AG04449 (cell line): ENCODE data around the gene ARHGAP22.

ENCODE experiments used
- CTCF ChIA-PET: fragments of 350-600 bp; formaldehyde crosslinking; extraction: SDS; loops from one replicate; lab custom pipeline; 2021; ENCODE audit warnings: antibody characterized with exemption; lab: Yijun Ruan, JAX
- POLR2A ChIA-PET: fragments of 400-600, 350-600 bp; formaldehyde crosslinking; extraction: SDS; loops from one replicate; lab custom pipeline; 2020; ENCODE audit warnings: antibody characterized with exemption, inconsistent platforms; lab: Yijun Ruan, JAX
- DNase-seq: peaks from one replicate; pipeline ENCODE4 v3.0.0-alpha.2; 2010; ENCODE audit warnings: low read depth, low spot score
- H3K4me3 ChIP-seq: 2 replicates; pipeline ENCODE4 v1.5.1; 2011; ENCODE audit warnings: low read depth, mild to moderate bottlenecking, control low read depth, low read length
- CTCF ChIP-seq: IDR thresholded peaks from one replicate; pipeline ENCODE4 v1.5.1; 2011; ENCODE audit warnings: mild to moderate bottlenecking, moderate library complexity, low read length, control low read depth, inconsistent platforms; ENCODE audit not compliant: insufficient read depth; ENCODE audit errors: missing control alignments

Gene ARHGAP22

DNA sequence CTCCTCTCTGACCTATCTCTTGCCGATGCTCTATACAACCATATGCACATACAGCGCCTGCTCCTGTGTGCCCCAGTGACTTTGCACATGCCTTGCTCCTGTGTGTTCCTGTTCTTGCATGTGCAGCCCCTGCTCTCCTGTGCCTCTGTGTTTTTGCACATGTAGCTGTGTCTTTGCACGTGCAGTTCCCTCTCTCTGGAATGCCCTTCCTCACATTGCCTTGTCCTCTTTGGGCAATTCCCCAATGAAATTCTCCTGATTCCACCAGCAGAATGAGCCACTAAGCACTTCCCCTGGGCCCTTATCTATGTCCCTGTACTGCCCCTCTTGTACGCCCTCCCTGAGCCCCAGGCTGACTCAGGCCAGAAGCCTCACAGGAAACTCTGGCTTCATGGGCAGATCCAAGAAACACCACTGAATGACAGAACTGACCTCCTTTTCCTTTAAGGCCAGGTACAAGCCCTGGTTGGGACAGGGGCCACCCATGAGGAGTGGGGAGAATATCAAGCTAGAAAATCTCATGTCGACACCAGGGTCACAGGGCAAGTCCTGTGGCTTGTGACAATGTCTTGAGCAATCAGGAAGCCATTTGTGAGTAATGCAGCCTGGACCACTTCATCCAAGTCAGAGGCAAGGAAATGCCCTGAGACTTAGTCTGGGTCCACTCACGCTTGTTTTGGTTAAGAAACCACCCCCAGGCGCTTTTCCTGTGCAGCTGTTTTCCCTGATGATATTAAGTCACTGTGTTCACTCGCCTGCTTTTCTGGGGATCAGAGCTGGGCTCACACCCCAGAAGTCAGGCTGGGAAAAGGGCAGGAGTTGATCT lies 1.9 kb upstream of the ARHGAP22 start:
- DNase-seq = peak; percentile 89
- H3K4me3 ChIP-seq = no peak overlapping the region

DNA sequence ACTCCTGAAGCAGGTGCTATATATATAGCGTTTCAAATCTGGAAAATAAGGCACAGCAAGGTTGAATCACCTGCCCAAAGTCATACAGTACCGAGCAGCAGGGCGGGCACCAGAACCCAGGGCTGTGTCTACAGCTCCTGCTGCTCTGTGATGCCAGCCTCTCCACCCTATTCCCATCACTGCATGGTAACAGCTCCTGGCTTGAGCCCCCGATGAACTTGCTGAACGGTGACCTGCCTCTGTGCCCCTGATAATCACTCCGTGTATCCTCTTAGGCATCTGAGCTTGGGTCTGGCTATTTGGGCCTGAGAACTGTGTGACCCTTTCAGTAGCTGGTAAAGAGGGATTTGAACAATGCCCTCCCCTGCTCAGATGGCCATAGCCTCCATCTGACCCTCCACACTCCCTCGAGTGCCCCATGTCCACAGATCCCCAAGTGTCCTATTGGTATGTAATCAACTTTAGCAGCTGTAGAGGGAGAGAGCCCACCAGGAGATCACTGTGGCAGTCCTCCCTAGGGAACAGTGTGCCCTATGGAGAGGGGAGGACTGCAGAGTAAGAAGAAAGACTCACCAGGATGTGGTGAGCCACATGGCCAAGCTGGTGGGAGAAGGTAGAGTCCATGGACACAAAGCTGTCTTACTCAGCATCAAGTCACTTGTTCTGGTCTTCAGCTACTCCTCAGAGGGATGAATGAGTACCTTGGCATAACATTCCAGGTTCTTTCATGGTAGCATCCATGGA lies 1.1 kb upstream of the ARHGAP22 start:
- TF ChIP-seq CTCF = no peak
- ChIA-PET CTCF (interaction anchor here (2.0 to 8.7 kb wide), 10 partner anchors 8 to 243 kb away, joined by 8 to 124 read pairs (median 16); no protein-coding TSS in a partner anchor), POLR2A (interaction anchor here (0.7 to 4.2 kb wide), 6 partner anchors 11 to 65 kb away, joined by 3 to 35 read pairs (median 4); no protein-coding TSS in a partner anchor)
- DNase-seq = no peak
- H3K4me3 ChIP-seq = no peak overlapping the region; the same call in 1 of the 2 replicates

More for the DNA sequence above, 1.9 kb upstream of the ARHGAP22 start:
- TF ChIP-seq CTCF = no peak
- ChIA-PET POLR2A (interaction anchor here (0.5 to 4.2 kb wide), 10 partner anchors 12 to 932 kb away, joined by 3 to 35 read pairs (median 4); partner anchors contain the start of gene ERCC6), CTCF (interaction anchor here (0.9 to 8.7 kb wide), 26 partner anchors 9 to 243 kb away, joined by 3 to 124 read pairs (median 8); no protein-coding TSS in a partner anchor)

GRCh38 chr10:48604039-48604990 lies 558 bp downstream of the ARHGAP22 start:
- POLR2A ChIA-PET = interaction anchor here (1.2 to 4.2 kb wide), 2 partner anchors 15 to 16 kb away, joined by 3 to 35 read pairs; no protein-coding TSS in a partner anchor
- TF ChIP-seq CTCF = no peak
- peak overlapping the region; percentile 79 for H3K4me3 ChIP-seq
- CTCF ChIA-PET = interaction anchor here (1.1 to 8.7 kb wide), 7 partner anchors 12 to 56 kb away, joined by 4 to 124 read pairs (median 5); no protein-coding TSS in a partner anchor
- DNase-seq = no peak

DNA sequence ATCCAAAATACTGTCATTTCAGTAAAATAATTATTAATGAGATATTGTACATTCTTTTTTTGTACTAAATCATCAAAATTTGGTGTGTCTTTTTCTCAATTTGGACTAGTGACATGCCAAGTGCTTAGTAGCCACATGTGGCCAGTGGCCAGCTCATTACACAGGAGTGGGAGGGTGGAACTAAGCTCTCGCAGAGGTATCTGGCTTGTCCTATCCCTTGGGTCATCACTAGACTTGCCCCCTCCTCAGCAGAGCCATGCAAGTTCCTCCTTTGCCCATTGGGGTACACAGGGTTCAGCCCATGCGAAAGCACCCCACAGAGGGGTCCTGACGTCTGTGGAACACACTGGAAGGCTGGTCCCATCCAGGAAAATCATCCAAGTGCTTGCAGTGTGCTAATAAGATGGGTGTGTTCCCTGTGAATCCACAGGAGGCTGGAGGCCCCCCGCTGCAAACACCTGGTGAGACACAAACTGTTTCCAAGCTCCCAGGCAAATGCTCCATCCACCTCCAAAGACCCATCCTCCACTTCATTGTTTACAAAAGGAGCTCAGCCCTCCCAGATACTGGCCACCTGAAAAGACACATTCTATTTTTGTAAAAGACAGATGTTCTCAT lies 1.3 kb downstream of the ARHGAP22 start:
- CTCF ChIA-PET = interaction anchor here (1.1 to 4.4 kb wide), 5 partner anchors 12 to 57 kb away, joined by 4 to 38 read pairs (median 5); no protein-coding TSS in a partner anchor
- POLR2A ChIA-PET = interaction anchor here (1.2 to 1.3 kb wide), 2 partner anchors 9 to 15 kb away, joined by 3 read pairs; no protein-coding TSS in a partner anchor
- DNase-seq = no peak
- H3K4me3 ChIP-seq = peak overlapping the region; percentile 79
- TF ChIP-seq CTCF = no peak

GRCh38 chr10:48602401-48603135 lies 2.3 kb downstream of the ARHGAP22 start:
- TF ChIP-seq CTCF = no peak
- ChIA-PET POLR2A (interaction anchor here (1.3 kb wide), 1 partner anchor 8 kb away, joined by 3 read pairs; no protein-coding TSS in a partner anchor), CTCF (interaction anchor here (0.7 to 4.4 kb wide), 5 partner anchors 13 to 54 kb away, joined by 3 to 38 read pairs (median 5); no protein-coding TSS in a partner anchor)
- DNase-seq = no peak
- H3K4me3 ChIP-seq = peak overlapping the region; percentile 79
